Measurements from ENCODE around the gene MUC12.

DNA sequence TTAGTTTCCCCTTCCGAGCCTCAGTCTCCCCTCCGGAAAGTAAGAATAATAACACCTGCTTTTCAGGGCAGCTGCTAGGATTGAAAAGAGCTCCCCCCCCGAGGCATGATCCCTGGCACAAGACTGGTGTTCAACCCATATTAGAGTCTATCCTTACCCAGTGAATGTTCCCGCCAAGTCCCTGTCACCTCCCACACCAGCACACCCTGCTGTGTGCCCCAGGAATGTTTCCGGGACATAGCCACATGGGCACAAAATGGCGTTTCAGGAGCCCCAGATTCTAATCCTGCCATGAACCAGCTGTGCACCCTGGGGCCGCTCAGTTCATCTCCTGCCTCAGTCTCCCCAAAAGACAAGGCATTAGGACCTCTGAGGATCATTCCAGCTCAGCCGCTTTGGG, 51.1 kb downstream of the MUC12 start:
- TF ChIP-seq, protein P1, sequence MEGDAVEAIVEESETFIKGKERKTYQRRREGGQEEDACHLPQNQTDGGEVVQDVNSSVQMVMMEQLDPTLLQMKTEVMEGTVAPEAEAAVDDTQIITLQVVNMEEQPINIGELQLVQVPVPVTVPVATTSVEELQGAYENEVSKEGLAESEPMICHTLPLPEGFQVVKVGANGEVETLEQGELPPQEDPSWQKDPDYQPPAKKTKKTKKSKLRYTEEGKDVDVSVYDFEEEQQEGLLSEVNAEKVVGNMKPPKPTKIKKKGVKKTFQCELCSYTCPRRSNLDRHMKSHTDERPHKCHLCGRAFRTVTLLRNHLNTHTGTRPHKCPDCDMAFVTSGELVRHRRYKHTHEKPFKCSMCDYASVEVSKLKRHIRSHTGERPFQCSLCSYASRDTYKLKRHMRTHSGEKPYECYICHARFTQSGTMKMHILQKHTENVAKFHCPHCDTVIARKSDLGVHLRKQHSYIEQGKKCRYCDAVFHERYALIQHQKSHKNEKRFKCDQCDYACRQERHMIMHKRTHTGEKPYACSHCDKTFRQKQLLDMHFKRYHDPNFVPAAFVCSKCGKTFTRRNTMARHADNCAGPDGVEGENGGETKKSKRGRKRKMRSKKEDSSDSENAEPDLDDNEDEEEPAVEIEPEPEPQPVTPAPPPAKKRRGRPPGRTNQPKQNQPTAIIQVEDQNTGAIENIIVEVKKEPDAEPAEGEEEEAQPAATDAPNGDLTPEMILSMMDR (IDR thresholded peaks at IDR 0.05; ENCODE audit: low read depth, low read length, missing input control) = no peak
- TF ChIP-seq FOXA2 (IDR thresholded peaks at IDR 0.05) = no peak
- no peak for TF ChIP-seq YY1 (IDR thresholded peaks at IDR 0.05)
- TF ChIP-seq RXRA (IDR thresholded peaks at IDR 0.05) = no peak
- TF ChIP-seq TAF1 (conservative IDR thresholded peaks at IDR 0.05) = no peak
- TF ChIP-seq, protein P2, sequence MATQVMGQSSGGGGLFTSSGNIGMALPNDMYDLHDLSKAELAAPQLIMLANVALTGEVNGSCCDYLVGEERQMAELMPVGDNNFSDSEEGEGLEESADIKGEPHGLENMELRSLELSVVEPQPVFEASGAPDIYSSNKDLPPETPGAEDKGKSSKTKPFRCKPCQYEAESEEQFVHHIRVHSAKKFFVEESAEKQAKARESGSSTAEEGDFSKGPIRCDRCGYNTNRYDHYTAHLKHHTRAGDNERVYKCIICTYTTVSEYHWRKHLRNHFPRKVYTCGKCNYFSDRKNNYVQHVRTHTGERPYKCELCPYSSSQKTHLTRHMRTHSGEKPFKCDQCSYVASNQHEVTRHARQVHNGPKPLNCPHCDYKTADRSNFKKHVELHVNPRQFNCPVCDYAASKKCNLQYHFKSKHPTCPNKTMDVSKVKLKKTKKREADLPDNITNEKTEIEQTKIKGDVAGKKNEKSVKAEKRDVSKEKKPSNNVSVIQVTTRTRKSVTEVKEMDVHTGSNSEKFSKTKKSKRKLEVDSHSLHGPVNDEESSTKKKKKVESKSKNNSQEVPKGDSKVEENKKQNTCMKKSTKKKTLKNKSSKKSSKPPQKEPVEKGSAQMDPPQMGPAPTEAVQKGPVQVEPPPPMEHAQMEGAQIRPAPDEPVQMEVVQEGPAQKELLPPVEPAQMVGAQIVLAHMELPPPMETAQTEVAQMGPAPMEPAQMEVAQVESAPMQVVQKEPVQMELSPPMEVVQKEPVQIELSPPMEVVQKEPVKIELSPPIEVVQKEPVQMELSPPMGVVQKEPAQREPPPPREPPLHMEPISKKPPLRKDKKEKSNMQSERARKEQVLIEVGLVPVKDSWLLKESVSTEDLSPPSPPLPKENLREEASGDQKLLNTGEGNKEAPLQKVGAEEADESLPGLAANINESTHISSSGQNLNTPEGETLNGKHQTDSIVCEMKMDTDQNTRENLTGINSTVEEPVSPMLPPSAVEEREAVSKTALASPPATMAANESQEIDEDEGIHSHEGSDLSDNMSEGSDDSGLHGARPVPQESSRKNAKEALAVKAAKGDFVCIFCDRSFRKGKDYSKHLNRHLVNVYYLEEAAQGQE (IDR thresholded peaks at IDR 0.05) = no peak
- no peak for TF ChIP-seq JUND (IDR thresholded peaks at IDR 0.05)
- no peak for TF ChIP-seq FOXA1 (IDR thresholded peaks at IDR 0.05)
- TF ChIP-seq GABPA (IDR thresholded peaks at IDR 0.05 in 1 of 2, conservative IDR thresholded peaks at IDR 0.05 in 1 of 2) = no peak
- TF ChIP-seq, protein P3, sequence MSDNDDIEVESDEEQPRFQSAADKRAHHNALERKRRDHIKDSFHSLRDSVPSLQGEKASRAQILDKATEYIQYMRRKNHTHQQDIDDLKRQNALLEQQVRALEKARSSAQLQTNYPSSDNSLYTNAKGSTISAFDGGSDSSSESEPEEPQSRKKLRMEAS (IDR thresholded peaks at IDR 0.05) = no peak
- TF ChIP-seq SP1 (IDR thresholded peaks at IDR 0.05) = no peak

Measured in liver (tissue), 3 donors.